HAP-1 (cell line): ENCODE results near the gene EIF4E3.

Experiments used
- DNase-seq, 2 experiments: peaks; one replicate each; pipeline ENCODE4 v3.0.0-alpha.2; 2016 to 2020; ENCODE audit warnings: low spot score in 2 of 2
- H3K27me3 ChIP-seq: fragments of 250-450 bp; sonication (Bioruptor Pico); 2 replicates; pipeline ENCODE4 v1.5.1; 2020; ENCODE audit warnings: low read depth, mild to moderate bottlenecking, moderate library complexity
- H3K36me3 ChIP-seq: fragments of 250-450 bp; sonication (Bioruptor Pico); replicated peaks from 2 replicates; pipeline ENCODE4 v1.5.1; 2020; ENCODE audit warnings: mild to moderate bottlenecking
- H3K4me1 ChIP-seq: fragments of 250-450 bp; sonication (Bioruptor Pico); 2 replicates; pipeline ENCODE4 v1.5.1; 2020; ENCODE audit warnings: mild to moderate bottlenecking
- H3K4me3 ChIP-seq: fragments of 250-450 bp; sonication (Bioruptor Pico); 2 replicates; pipeline ENCODE4 v1.5.1; 2020; ENCODE audit warnings: mild to moderate bottlenecking, moderate library complexity
- H3K9me3 ChIP-seq: fragments of 250-450 bp; sonication (Bioruptor Pico); 2 replicates; pipeline ENCODE4 v1.5.1; 2020; ENCODE audit warnings: mild to moderate bottlenecking, moderate library complexity
- in situ Hi-C: fragments of 300-500 bp; cut with MboI; formaldehyde crosslinking; loops from 3 replicates; pipeline ENCODE4 v1.14.3; 2020; ENCODE audit warnings: low sequenced_read_pairs, inconsistent platforms, mixed read lengths

The EIF4E3 gene

GRCh38 chr3:71645140-71645539 lies 80.1 kb downstream of the EIF4E3 start:
- no peak for DNase-seq
- H3K4me3 ChIP-seq = no peak overlapping the region
- H3K36me3 ChIP-seq = no peaks in the 10 kb centered on the region
- no peaks in the 10 kb centered on the region for H3K4me1 ChIP-seq
- H3K27me3 ChIP-seq = no peaks in the 10 kb centered on the region
- in situ Hi-C loops = no loop called here
- H3K9me3 ChIP-seq = no peaks in the 10 kb centered on the region

GRCh38 chr3:71641674-71642073 lies 83.5 kb downstream of the EIF4E3 start:
- Histone ChIP-seq H3K4me3 (no peak overlapping the region), H3K36me3 (no peaks in the 10 kb centered on the region), H3K4me1 (no peaks in the 10 kb centered on the region), H3K27me3 (no peaks in the 10 kb centered on the region), H3K9me3 (no peaks in the 10 kb centered on the region)
- in situ Hi-C loops = no loop called here
- DNase-seq = no peak

- Histone ChIP-seq H3K27me3 (no peaks in the 10 kb centered on the region), H3K4me3 (no peak overlapping the region), H3K4me1 (no peaks in the 10 kb centered on the region), H3K9me3 (no peaks in the 10 kb centered on the region), H3K36me3 (no peaks in the 10 kb centered on the region)
- in situ Hi-C loops = no loop called here
- DNase-seq = no peak
These were observed 84.7 kb downstream of the EIF4E3 start for GRCh38 chr3:71640331-71640983.

- H3K4me1 ChIP-seq = no peaks in the 10 kb centered on the region
- no peaks in the 10 kb centered on the region for H3K36me3 ChIP-seq
- DNase-seq = no peak
- in situ Hi-C loops = no loop called here
- H3K9me3 ChIP-seq = no peaks in the 10 kb centered on the region
- H3K4me3 ChIP-seq = no peak overlapping the region
- no peaks in the 10 kb centered on the region for H3K27me3 ChIP-seq
These were observed 88.7 kb downstream of the EIF4E3 start for GRCh38 chr3:71636482-71636881.

- no peaks in the 10 kb centered on the region for H3K36me3 ChIP-seq
- in situ Hi-C loops = no loop called here
- no peak for DNase-seq
- no peak overlapping the region for H3K4me3 ChIP-seq
- no peaks in the 10 kb centered on the region for H3K27me3 ChIP-seq
- no peaks in the 10 kb centered on the region for H3K4me1 ChIP-seq
- no peaks in the 10 kb centered on the region for H3K9me3 ChIP-seq
These were observed 89.2 kb downstream of the EIF4E3 start for GRCh38 chr3:71636001-71636400.

GRCh38 chr3:71634671-71635070 lies 90.5 kb downstream of the EIF4E3 start:
- H3K4me3 ChIP-seq = no peak overlapping the region
- H3K4me1 ChIP-seq = no peaks in the 10 kb centered on the region
- no peaks in the 10 kb centered on the region for H3K9me3 ChIP-seq
- DNase-seq = no peak
- H3K36me3 ChIP-seq = no peaks in the 10 kb centered on the region
- in situ Hi-C loops = no loop called here
- H3K27me3 ChIP-seq = no peaks in the 10 kb centered on the region

- Histone ChIP-seq H3K36me3 (no peaks in the 10 kb centered on the region), H3K27me3 (no peaks in the 10 kb centered on the region), H3K4me1 (no peaks in the 10 kb centered on the region), H3K9me3 (no peaks in the 10 kb centered on the region), H3K4me3 (no peak overlapping the region)
- DNase-seq = no peak
- in situ Hi-C loops = no loop called here
These were observed 95.5 kb downstream of the EIF4E3 start for GRCh38 chr3:71629711-71630110.

GRCh38 chr3:71629289-71629688 lies 95.9 kb downstream of the EIF4E3 start:
- no peaks in the 10 kb centered on the region for H3K27me3 ChIP-seq
- H3K9me3 ChIP-seq = no peaks in the 10 kb centered on the region
- no peaks in the 10 kb centered on the region for H3K36me3 ChIP-seq
- DNase-seq = no peak
- H3K4me3 ChIP-seq = no peak overlapping the region
- in situ Hi-C loops = no loop called here
- no peaks in the 10 kb centered on the region for H3K4me1 ChIP-seq

- no peaks in the 10 kb centered on the region for H3K36me3 ChIP-seq
- in situ Hi-C loops = no loop called here
- H3K27me3 ChIP-seq = no peaks in the 10 kb centered on the region
- H3K4me3 ChIP-seq = no peak overlapping the region
- no peaks in the 10 kb centered on the region for H3K4me1 ChIP-seq
- H3K9me3 ChIP-seq = no peaks in the 10 kb centered on the region
- DNase-seq = no peak
These were observed 96.7 kb downstream of the EIF4E3 start for GRCh38 chr3:71628522-71628921.

- in situ Hi-C loops = no loop called here
- H3K27me3 ChIP-seq = no peaks in the 10 kb centered on the region
- H3K36me3 ChIP-seq = no peaks in the 10 kb centered on the region
- no peaks in the 10 kb centered on the region for H3K4me1 ChIP-seq
- no peak overlapping the region for H3K4me3 ChIP-seq
- H3K9me3 ChIP-seq = no peaks in the 10 kb centered on the region
- no peak for DNase-seq
These were observed 99.5 kb downstream of the EIF4E3 start for GRCh38 chr3:71625676-71626075.
